Measurements from ENCODE around the gene SMYD5. TPM values are rescaled to one million over a fixed set of nuclear protein-coding genes. Genes with fewer than 3 reads are reported as not detected.
A peak's percentile ranks its signal among the peaks of the same experiment; 100 is the strongest.

Gene SMYD5
- total and polyA plus RNA-seq, 3 experiments from 2014 or later, result 21.5 to 42.8 (median 41.2) TPM

DNA sequence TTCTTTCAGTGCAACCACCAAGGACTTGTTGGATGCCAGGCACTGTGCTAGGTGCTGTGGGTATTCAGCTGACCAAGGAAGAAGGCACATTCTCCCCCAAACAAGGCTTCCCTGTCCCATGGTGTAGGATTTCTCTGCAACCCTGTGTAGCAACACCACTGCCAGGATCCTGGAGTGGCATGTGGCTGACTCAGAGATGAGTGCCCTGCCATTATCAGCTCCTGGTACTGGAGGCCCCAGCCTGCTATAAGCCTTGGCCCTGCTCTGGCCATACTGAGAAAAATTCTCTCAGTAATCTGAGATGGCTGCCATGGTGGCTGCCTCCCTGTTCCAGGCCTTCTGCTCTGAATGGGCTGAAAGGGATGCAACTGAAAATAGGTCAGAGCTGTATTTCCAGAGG, 4.3 kb downstream of the SMYD5 start:
- no peaks in the 10 kb centered on the region for H3K9me3 Mint-ChIP-seq
- Histone ChIP-seq H3K27ac (ENCODE audit: low read depth, low read length) (no peak overlapping the region), H3K27me3 (ENCODE audit: insufficient read depth, low read length, poor library complexity, severe bottlenecking) (no peaks in the 10 kb centered on the region), H3K4me1 (ENCODE audit: insufficient read depth, low read length) (peaks cover 14% of the 10 kb centered on the region), H3K4me3 (ENCODE audit: low read length) (no peak overlapping the region), H3K9me3 (ENCODE audit: low read length) (no peaks in the 10 kb centered on the region), H3K36me3 (ENCODE audit: insufficient read depth, low read length) (peaks cover 21% of the 10 kb centered on the region)
- H3K4me3 Mint-ChIP-seq, result no peak overlapping the region
- H3K27ac Mint-ChIP-seq, result no peak overlapping the region
- peaks cover 23 to 27% (median 27%) of the 10 kb centered on the region in 3 donors for H3K4me1 Mint-ChIP-seq
- H3K27me3 Mint-ChIP-seq, result no peaks in the 10 kb centered on the region
- ChIA-PET CTCF (interaction anchor here (1.5 kb wide), 1 partner anchor 10 kb away, joined by 4 read pairs; no protein-coding TSS in a partner anchor), POLR2A (no interaction called here)
- H3K36me3 Mint-ChIP-seq, result peaks cover 5 to 49% (median 10%) of the 10 kb centered on the region in 3 donors
- no peak for DNase-seq

- Mint-ChIP-seq H3K9me3 (no peaks in the 10 kb centered on the region), H3K4me1 (no peaks in the 10 kb centered on the region), H3K27ac (peak overlapping the region in 1 of 8 donors; percentile 32), H3K4me3 (no peak overlapping the region), H3K27me3 (no peaks in the 10 kb centered on the region), H3K36me3 (peaks cover 5 to 75% (median 10%) of the 10 kb centered on the region in 3 donors)
- Histone ChIP-seq H3K27ac (ENCODE audit: low read depth, low read length) (no peak overlapping the region), H3K4me1 (ENCODE audit: insufficient read depth, low read length) (no peaks in the 10 kb centered on the region), H3K9me3 (ENCODE audit: low read length) (no peaks in the 10 kb centered on the region), H3K36me3 (ENCODE audit: insufficient read depth, low read length) (peaks cover 18% of the 10 kb centered on the region), H3K4me3 (ENCODE audit: low read length) (no peak overlapping the region), H3K27me3 (ENCODE audit: insufficient read depth, low read length, poor library complexity, severe bottlenecking) (no peaks in the 10 kb centered on the region)
- POLR2A ChIA-PET, result no interaction called here
- CTCF ChIA-PET, result interaction anchor here (1.0 to 5.5 kb wide), 2 partner anchors 10 to 12 kb away, joined by 3 to 26 read pairs; partner anchors contain the start of gene PRADC1
- DNase-seq, result no peak
Measured at GRCh38 chr2:73223821-73224220, 9.8 kb downstream of the SMYD5 start.

DNA sequence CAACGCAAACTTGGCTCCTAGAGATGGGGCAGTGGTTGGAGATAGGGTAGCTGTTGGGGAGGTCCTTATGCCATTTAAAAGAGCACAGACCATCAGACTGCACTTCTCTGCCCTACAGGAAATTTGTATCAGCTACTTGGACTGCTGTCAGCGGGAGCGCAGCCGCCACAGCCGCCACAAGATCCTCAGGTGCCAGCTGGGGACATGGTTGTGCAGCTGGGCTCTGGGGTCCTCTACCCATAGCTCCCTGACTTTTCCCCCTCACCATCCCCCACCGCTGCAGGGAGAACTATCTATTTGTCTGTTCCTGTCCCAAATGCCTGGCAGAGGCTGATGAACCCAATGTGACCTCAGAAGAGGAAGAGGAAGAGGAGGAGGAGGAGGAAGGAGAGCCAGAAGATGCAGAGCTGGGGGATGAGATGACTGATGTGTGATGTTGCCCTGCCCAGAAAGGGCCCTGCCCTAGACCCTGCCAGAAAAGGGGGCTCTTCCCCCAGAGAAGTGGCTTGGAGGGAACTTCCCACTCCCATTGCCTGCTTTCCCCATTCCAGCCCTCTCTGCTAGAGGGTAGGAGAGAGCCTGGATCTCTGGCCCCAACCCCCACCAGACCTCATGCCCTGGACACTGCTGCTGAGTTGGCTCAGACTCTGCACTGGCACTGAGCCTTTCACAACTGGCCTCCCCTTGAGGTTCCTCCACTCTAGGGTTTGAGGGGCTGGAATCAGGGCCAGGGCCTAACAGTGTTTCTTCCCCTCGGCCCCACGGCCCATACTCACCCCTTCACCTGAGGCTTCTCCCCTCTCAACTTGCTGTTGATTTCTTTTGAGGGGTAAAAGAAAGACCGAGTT, 11.7 kb downstream of the SMYD5 start:
- H3K4me3 ChIP-seq (ENCODE audit: low read length), result no peak overlapping the region
- CTCF ChIA-PET, result interaction anchor here (5.5 kb wide), 1 partner anchor 14 kb away, joined by 26 read pairs; no protein-coding TSS in a partner anchor
- Mint-ChIP-seq H3K9me3 (no peaks in the 10 kb centered on the region), H3K4me1 (no peaks in the 10 kb centered on the region), H3K4me3 (no peak overlapping the region), H3K27me3 (no peaks in the 10 kb centered on the region), H3K36me3 (peaks cover 5 to 67% (median 10%) of the 10 kb centered on the region in 3 donors), H3K27ac (peak overlapping the region in 2 of 8 donors; percentile 35 to 54)
- POLR2A ChIA-PET, result no interaction called here
- no peaks in the 10 kb centered on the region for H3K4me1 ChIP-seq (ENCODE audit: insufficient read depth, low read length)
- peaks cover 18% of the 10 kb centered on the region for H3K36me3 ChIP-seq (ENCODE audit: insufficient read depth, low read length)
- H3K9me3 ChIP-seq (ENCODE audit: low read length), result no peaks in the 10 kb centered on the region
- no peak for DNase-seq
- no peaks in the 10 kb centered on the region for H3K27me3 ChIP-seq (ENCODE audit: insufficient read depth, low read length, poor library complexity, severe bottlenecking)
- H3K27ac ChIP-seq (ENCODE audit: low read depth, low read length), result no peak overlapping the region

- no peak overlapping the region for H3K4me3 ChIP-seq (ENCODE audit: low read length)
- H3K4me3 Mint-ChIP-seq, result no peak overlapping the region
- CTCF ChIA-PET, result interaction anchor here (1.4 to 3.6 kb wide), 2 partner anchors 14 to 50 kb away, joined by 3 to 23 read pairs; no protein-coding TSS in a partner anchor
- POLR2A ChIA-PET, result no interaction called here
- H3K36me3 ChIP-seq (ENCODE audit: insufficient read depth, low read length), result peaks cover 7% of the 10 kb centered on the region
- H3K27me3 Mint-ChIP-seq, result no peaks in the 10 kb centered on the region
- DNase-seq, result no peak
- no peaks in the 10 kb centered on the region for H3K4me1 ChIP-seq (ENCODE audit: insufficient read depth, low read length)
- no peaks in the 10 kb centered on the region for H3K4me1 Mint-ChIP-seq
- peaks cover 2 to 53% (median 2%) of the 10 kb centered on the region in 3 donors for H3K36me3 Mint-ChIP-seq
- no peak overlapping the region for H3K27ac ChIP-seq (ENCODE audit: low read depth, low read length)
- H3K9me3 Mint-ChIP-seq, result no peaks in the 10 kb centered on the region
- H3K27ac Mint-ChIP-seq, result peak overlapping the region in 2 of 8 donors; percentile 33 to 64
- no peaks in the 10 kb centered on the region for H3K9me3 ChIP-seq (ENCODE audit: low read length)
- H3K27me3 ChIP-seq (ENCODE audit: insufficient read depth, low read length, poor library complexity, severe bottlenecking), result no peaks in the 10 kb centered on the region
Measured at GRCh38 chr2:73227086-73227485, 13.0 kb downstream of the SMYD5 start.

DNA sequence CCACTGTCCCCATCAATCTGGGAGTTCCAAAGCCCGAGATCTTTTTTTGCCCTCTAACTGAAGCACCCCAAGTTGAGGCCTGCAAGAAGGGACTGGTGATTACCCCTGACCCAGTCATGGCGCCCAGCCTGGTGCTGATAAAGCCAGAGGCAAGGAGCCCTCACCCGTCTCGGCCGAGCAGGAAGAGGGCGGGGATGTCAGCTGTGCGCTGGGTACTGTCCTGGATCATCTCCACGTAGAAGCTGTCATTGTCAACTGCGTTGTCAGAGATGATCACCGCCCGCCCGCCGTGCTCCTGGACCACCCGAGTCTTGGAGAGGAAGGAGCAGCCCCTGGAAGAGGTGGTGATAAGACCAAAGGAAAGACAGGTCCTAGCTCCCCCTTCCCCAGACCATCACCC, 14.6 kb downstream of the SMYD5 start:
- peaks cover 6 to 9% (median 7%) of the 10 kb centered on the region in 3 donors for H3K4me1 Mint-ChIP-seq
- H3K36me3 Mint-ChIP-seq, result peaks cover 0 to 46% (median 0%) of the 10 kb centered on the region in 3 donors
- Histone ChIP-seq H3K4me1 (ENCODE audit: insufficient read depth, low read length) (peaks cover 6% of the 10 kb centered on the region), H3K36me3 (ENCODE audit: insufficient read depth, low read length) (no peaks in the 10 kb centered on the region), H3K27ac (ENCODE audit: low read depth, low read length) (no peak overlapping the region), H3K27me3 (ENCODE audit: insufficient read depth, low read length, poor library complexity, severe bottlenecking) (no peaks in the 10 kb centered on the region), H3K4me3 (ENCODE audit: low read length) (no peak overlapping the region), H3K9me3 (ENCODE audit: low read length) (no peaks in the 10 kb centered on the region)
- H3K9me3 Mint-ChIP-seq, result no peaks in the 10 kb centered on the region
- ChIA-PET POLR2A (no interaction called here), CTCF (interaction anchor here (0.9 to 3.6 kb wide), 4 partner anchors 11 to 61 kb away, joined by 3 to 23 read pairs (median 4); no protein-coding TSS in a partner anchor)
- no peak overlapping the region for H3K4me3 Mint-ChIP-seq
- no peaks in the 10 kb centered on the region for H3K27me3 Mint-ChIP-seq
- no peak overlapping the region for H3K27ac Mint-ChIP-seq
- DNase-seq, result no peak

DNA sequence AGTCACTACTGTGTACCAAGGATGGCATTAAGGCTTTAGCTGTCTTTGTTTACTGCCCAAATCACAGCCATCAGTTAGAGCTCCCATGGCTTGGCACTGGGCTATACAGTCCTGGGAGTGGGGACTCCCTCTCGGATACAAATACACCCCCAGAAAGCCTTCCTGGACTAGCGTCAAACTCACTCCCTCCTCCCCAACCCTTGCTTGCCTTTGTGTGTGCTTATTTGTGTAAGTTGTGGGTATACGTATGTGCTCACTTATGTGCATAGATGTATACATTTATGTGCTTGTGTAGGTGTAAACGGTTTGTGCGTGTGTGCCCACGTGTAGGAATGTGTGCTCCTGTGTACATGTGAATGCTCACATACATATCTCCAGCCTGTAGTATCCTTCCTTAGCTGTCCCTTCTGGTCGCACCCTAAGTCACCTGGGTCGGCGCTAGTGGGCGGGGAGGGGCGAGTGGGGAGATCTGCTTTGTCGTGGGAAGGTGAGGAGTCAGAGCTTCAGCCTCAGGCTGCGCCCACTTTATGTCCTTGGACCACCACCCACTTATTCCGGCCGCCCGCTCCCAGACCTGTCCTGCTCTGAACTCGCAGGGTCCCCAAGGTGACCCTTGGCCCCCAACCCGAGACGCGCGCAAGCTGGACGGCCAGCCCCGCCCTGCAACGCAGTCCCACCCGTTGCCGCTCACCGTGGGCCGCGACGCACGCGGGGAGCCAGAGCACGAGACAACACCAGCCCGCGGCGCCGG, 18.5 kb downstream of the SMYD5 start:
- peak overlapping the region in 7 of 8 donors; percentile 35 to 94 (median 74) for H3K27ac Mint-ChIP-seq
- no peaks in the 10 kb centered on the region for H3K27me3 Mint-ChIP-seq
- no peaks in the 10 kb centered on the region for H3K9me3 Mint-ChIP-seq
- H3K36me3 Mint-ChIP-seq, result peaks cover 0 to 37% (median 0%) of the 10 kb centered on the region in 3 donors
- ChIA-PET POLR2A (interaction anchor here (1.1 to 3.2 kb wide), 7 partner anchors 15 to 162 kb away, joined by 3 to 25 read pairs (median 10); partner anchors contain the start of genes ALMS1, EGR4, FBXO41 and SFXN5), CTCF (interaction anchor here (1.0 to 8.1 kb wide), 7 partner anchors 9 to 946 kb away, joined by 3 to 54 read pairs (median 5); partner anchors contain the start of genes EGR4 and MOB1A)
- Histone ChIP-seq H3K27me3 (ENCODE audit: insufficient read depth, low read length, poor library complexity, severe bottlenecking) (no peaks in the 10 kb centered on the region), H3K4me1 (ENCODE audit: insufficient read depth, low read length) (peaks cover 26% of the 10 kb centered on the region), H3K27ac (ENCODE audit: low read depth, low read length) (peak overlapping the region; percentile 93), H3K4me3 (ENCODE audit: low read length) (peak overlapping the region; percentile 88), H3K9me3 (ENCODE audit: low read length) (no peaks in the 10 kb centered on the region), H3K36me3 (ENCODE audit: insufficient read depth, low read length) (no peaks in the 10 kb centered on the region)
- peaks cover 31 to 38% (median 37%) of the 10 kb centered on the region in 3 donors for H3K4me1 Mint-ChIP-seq
- H3K4me3 Mint-ChIP-seq, result peak overlapping the region; percentile 95 to 99 (median 98)
- DNase-seq, result peak in 1 of 5 donors; percentile 9

- H3K9me3 Mint-ChIP-seq, result no peaks in the 10 kb centered on the region
- Histone ChIP-seq H3K9me3 (ENCODE audit: low read length) (no peaks in the 10 kb centered on the region), H3K4me3 (ENCODE audit: low read length) (peak within 1 kb of the TSS; percentile 88), H3K27me3 (ENCODE audit: insufficient read depth, low read length, poor library complexity, severe bottlenecking) (no peaks in the 10 kb centered on the region), H3K36me3 (ENCODE audit: insufficient read depth, low read length) (no peaks in the 10 kb centered on the region), H3K4me1 (ENCODE audit: insufficient read depth, low read length) (peaks cover 26% of the 10 kb centered on the region), H3K27ac (ENCODE audit: low read depth, low read length) (peak within 1 kb of the TSS; percentile 93)
- peak within 1 kb of the TSS; percentile 81 to 98 (median 94) for H3K27ac Mint-ChIP-seq
- peak; percentile 90 to 97 (median 93) for DNase-seq
- ChIA-PET POLR2A (interaction anchor here (0.7 to 3.2 kb wide), 12 partner anchors 9 to 163 kb away, joined by 3 to 25 read pairs (median 6); partner anchors contain the start of genes ALMS1, EGR4, FBXO41 and SFXN5), CTCF (interaction anchor here (1.0 to 8.1 kb wide), 7 partner anchors 9 to 945 kb away, joined by 3 to 54 read pairs (median 5); partner anchors contain the start of genes EGR4 and MOB1A)
- H3K4me1 Mint-ChIP-seq, result peaks cover 33 to 42% (median 41%) of the 10 kb centered on the region in 3 donors
- peaks cover 0 to 39% (median 0%) of the 10 kb centered on the region in 3 donors for H3K36me3 Mint-ChIP-seq
- H3K4me3 Mint-ChIP-seq, result peak within 1 kb of the TSS; percentile 95 to 99 (median 98)
- no peaks in the 10 kb centered on the region for H3K27me3 Mint-ChIP-seq
Measured at GRCh38 chr2:73233154-73233931, 19.3 kb downstream of the SMYD5 start, which contains the start of gene PRADC1. Gene PRADC1, minus strand, starts transcription at chr2:73233239. Its CDS starts 79 bp downstream, at chr2:73233160.
